H1 (cell line): ENCODE results near the gene IGF1. TPM values are rescaled to one million over a fixed set of nuclear protein-coding genes. Genes with fewer than 3 reads are reported as not detected.

Experiments used
- CTCF ChIA-PET: fragments of 300-600 bp; sonication (Branson Sonifier 250); formaldehyde crosslinking; loops from one replicate; lab custom pipeline; 2021; ENCODE audit not compliant: partially characterized antibody; lab: Charles Lee
- POLR2A ChIA-PET: fragments of 300-600 bp; sonication (Branson Sonifier 250); formaldehyde crosslinking; loops from one replicate; lab custom pipeline; 2021; ENCODE audit warnings: inconsistent platforms; ENCODE audit not compliant: partially characterized antibody; lab: Charles Lee
- DNase-seq, 2 experiments: peaks; one replicate each; pipeline versions ENCODE4 v3.0.0 to v3.0.0-alpha.2; 2010 to 2022; ENCODE audit warnings: low spot score in 2 of 2, low read depth in 1 of 2, mixed read lengths in 1 of 2
- FAIRE-seq: peaks from 2 replicates; lab custom pipeline; 2011; peaks lifted over from hg19 to GRCh38; lab: Jason Lieb, UNC
- H2AFZ ChIP-seq: 2 replicates; pipeline ENCODE4 v1.8.1; 2012; ENCODE audit warnings: low read length, inconsistent platforms
- H2AK5ac ChIP-seq: 2 replicates; pipeline ENCODE4 v1.6.1; 2013; ENCODE audit warnings: low read depth, low read length
- H2BK120ac ChIP-seq: replicated peaks from 2 replicates; pipeline ENCODE3; 2013; ENCODE audit warnings: low read depth, low read length, inconsistent platforms
- H2BK12ac ChIP-seq: 2 replicates; pipeline ENCODE4 v1.6.1; 2013; ENCODE audit warnings: low read depth, low read length
- H2BK15ac ChIP-seq: 2 replicates; pipeline ENCODE4 v1.6.1; 2013; ENCODE audit warnings: low read length
- H2BK20ac ChIP-seq: 2 replicates; pipeline ENCODE4 v1.6.1; 2013; ENCODE audit warnings: low read length
- H2BK5ac ChIP-seq: 2 replicates; pipeline ENCODE4 v1.6.1; 2013; ENCODE audit warnings: low read depth, low read length
- H3K14ac ChIP-seq: 2 replicates; pipeline ENCODE4 v1.6.1; 2013; ENCODE audit warnings: inconsistent platforms; ENCODE audit not compliant: insufficient read length
- H3K18ac ChIP-seq: 2 replicates; pipeline ENCODE4 v1.6.1; 2013; ENCODE audit warnings: low read length; ENCODE audit errors: extremely low read depth
- H3K23ac ChIP-seq: 2 replicates; pipeline ENCODE4 v1.6.1; 2013; ENCODE audit warnings: inconsistent platforms; ENCODE audit not compliant: insufficient read length
- H3K23me2 ChIP-seq: 2 replicates; pipeline ENCODE4 v1.6.1; 2013; ENCODE audit warnings: low read depth, low read length
- H3K27ac ChIP-seq: 2 replicates; pipeline ENCODE4 v1.6.1; 2011; ENCODE audit warnings: low read depth, low read length, inconsistent platforms
- H3K27me3 ChIP-seq, 4 experiments: replicated peaks in 1 of 4; 1 replicate in 1 of 4; 2 replicates in 3 of 4; pipeline versions ENCODE4 v1.6.1 to v1.8.1; 2011 to 2013; ENCODE audit warnings: low read length in 3 of 4, mild to moderate bottlenecking in 3 of 4, inconsistent platforms in 2 of 4, mixed read lengths in 2 of 4, moderate library complexity in 1 of 4; ENCODE audit not compliant: control insufficient read depth in 3 of 4, insufficient read depth in 3 of 4; ENCODE audit errors: extremely low read depth in 1 of 4
- H3K36me3 ChIP-seq, 4 experiments: 2 replicates each; pipeline versions ENCODE4 v1.6.1 to v1.8.1; 2011 to 2013; ENCODE audit warnings: mild to moderate bottlenecking in 4 of 4, low read length in 3 of 4, moderate library complexity in 2 of 4, control low read depth in 1 of 4, inconsistent platforms in 1 of 4; ENCODE audit not compliant: insufficient read depth in 4 of 4, control insufficient read depth in 2 of 4
- H3K4ac ChIP-seq: replicated peaks from 2 replicates; pipeline ENCODE3; 2013; ENCODE audit warnings: low read length, low read depth, mixed read lengths, inconsistent platforms; ENCODE audit not compliant: insufficient read length
- H3K4me1 ChIP-seq, 4 experiments: replicated peaks in 1 of 4; 1 replicate in 1 of 4; 2 replicates in 3 of 4; pipeline versions ENCODE4 v1.6.1 to v1.8.1; 2011 to 2013; ENCODE audit warnings: low read length in 3 of 4, inconsistent platforms in 2 of 4, mixed read lengths in 1 of 4; ENCODE audit not compliant: insufficient read depth in 4 of 4, control insufficient read depth in 3 of 4
- H3K4me2 ChIP-seq, 2 experiments: 2 replicates each; pipeline versions ENCODE4 v1.6.1 to v1.8.1; 2011 to 2013; ENCODE audit warnings: low read depth in 2 of 2, low read length in 2 of 2, control low read depth in 1 of 2, inconsistent platforms in 1 of 2, mild to moderate bottlenecking in 1 of 2; ENCODE audit not compliant: insufficient read depth in 1 of 2
- H3K4me3 ChIP-seq, 4 experiments: fragments of 200-600, 300-600 bp in 1 of 4; sonication (generic), shearing (Covaris generic), sonication (Bioruptor Twin) in 1 of 4; 2 replicates each; pipeline versions ENCODE4 v1.5.1 to v1.8.1; 2011 to 2016; ENCODE audit warnings: low read length in 4 of 4, low read depth in 3 of 4, control low read depth in 2 of 4, inconsistent platforms in 2 of 4, mild to moderate bottlenecking in 2 of 4, mixed read lengths in 1 of 4, moderate library complexity in 1 of 4; ENCODE audit not compliant: insufficient read depth in 2 of 4; ENCODE audit errors: extremely low read depth in 1 of 4
- H3K56ac ChIP-seq: replicated peaks from 2 replicates; pipeline ENCODE3; 2013; ENCODE audit warnings: low read depth, mild to moderate bottlenecking, mixed read lengths, low read length, inconsistent platforms; ENCODE audit not compliant: insufficient read length
- H3K79me1 ChIP-seq: 2 replicates; pipeline ENCODE4 v1.6.1; 2013; ENCODE audit warnings: low read depth, low read length, control low read depth
- H3K79me2 ChIP-seq, 2 experiments: 2 replicates each; pipeline versions ENCODE4 v1.6.1 to v1.8.1; 2012 to 2013; ENCODE audit warnings: low read length in 2 of 2, mild to moderate bottlenecking in 2 of 2, inconsistent platforms in 1 of 2; ENCODE audit not compliant: insufficient read depth in 2 of 2, control insufficient read depth in 1 of 2
- H3K9ac ChIP-seq, 4 experiments: replicated peaks in 1 of 4; 1 replicate in 1 of 4; 2 replicates in 3 of 4; pipeline versions ENCODE4 v1.6.1 to v1.8.1; 2011 to 2013; ENCODE audit warnings: low read depth in 3 of 4, low read length in 3 of 4, control low read depth in 2 of 4, mild to moderate bottlenecking in 2 of 4, moderate library complexity in 2 of 4, inconsistent platforms in 1 of 4; ENCODE audit errors: extremely low read depth in 1 of 4
- H3K9me3 ChIP-seq, 2 experiments: 2 replicates each; pipeline versions ENCODE4 v1.6.1 to v1.8.1; 2012 to 2013; ENCODE audit warnings: mild to moderate bottlenecking in 2 of 2, moderate library complexity in 2 of 2, control low read depth in 1 of 2, inconsistent platforms in 1 of 2, low read depth in 1 of 2, low read length in 1 of 2, mixed read lengths in 1 of 2; ENCODE audit not compliant: insufficient read depth in 2 of 2
- H4K20me1 ChIP-seq, 2 experiments: replicated peaks in 1 of 2; 2 replicates each; pipeline versions ENCODE3 to v1.8.1; 2011 to 2013; ENCODE audit warnings: inconsistent platforms in 2 of 2, low read length in 2 of 2, mild to moderate bottlenecking in 1 of 2; ENCODE audit not compliant: insufficient read depth in 2 of 2, control insufficient read depth in 1 of 2
- H4K5ac ChIP-seq: 2 replicates; pipeline ENCODE4 v1.6.1; 2013; ENCODE audit warnings: low read length, low read depth, mixed read lengths, inconsistent platforms; ENCODE audit not compliant: insufficient read length
- H4K8ac ChIP-seq: 2 replicates; pipeline ENCODE4 v1.8.0; 2013; ENCODE audit warnings: mild to moderate bottlenecking, moderate library complexity, low read length, inconsistent platforms; ENCODE audit not compliant: insufficient read depth; ENCODE audit errors: extremely low read depth
- H4K91ac ChIP-seq: replicated peaks from 2 replicates; pipeline ENCODE3; 2013; ENCODE audit warnings: low read length, mixed read lengths, inconsistent platforms; ENCODE audit not compliant: insufficient read length
- BACH1 ChIP-seq: IDR thresholded peaks from 2 replicates; pipeline ENCODE4 v1.6.1; 2012; ENCODE audit warnings: low read length, improper control_type of control experiment
- EP300 ChIP-seq, 2 experiments: IDR thresholded peaks; 1 replicate in 1 of 2; 2 replicates in 1 of 2; pipeline ENCODE4 v1.6.1; 2011 to 2012; ENCODE audit warnings: low read depth in 2 of 2, low read length in 2 of 2, mild to moderate bottlenecking in 2 of 2, borderline replicate concordance in 1 of 2, inconsistent platforms in 1 of 2, moderate library complexity in 1 of 2
- GABPA ChIP-seq: IDR thresholded peaks from 2 replicates; pipeline ENCODE4 v1.6.1; 2011; ENCODE audit warnings: mild to moderate bottlenecking, low read length, moderate library complexity, borderline replicate concordance; ENCODE audit not compliant: insufficient read depth
- HDAC2 ChIP-seq, 2 experiments: fragments of 300-600 bp in 1 of 2; sonication (generic) in 1 of 2; IDR thresholded peaks; 2 replicates each; pipeline ENCODE4 v1.6.1; 2011 to 2012; ENCODE audit warnings: low read depth in 2 of 2, low read length in 2 of 2, mild to moderate bottlenecking in 2 of 2, moderate library complexity in 2 of 2, borderline replicate concordance in 1 of 2, inconsistent platforms in 1 of 2
- POLR2AphosphoS5 ChIP-seq: IDR thresholded peaks from 2 replicates; pipeline ENCODE4 v1.6.1; 2011; ENCODE audit warnings: low read depth, low read length
- SIN3A ChIP-seq, 2 experiments: IDR thresholded peaks in 1 of 2; conservative IDR thresholded peaks in 1 of 2; 2 replicates each; pipeline ENCODE4 v1.6.1; 2011 to 2012; ENCODE audit warnings: low read length in 2 of 2, improper control_type of control experiment in 1 of 2, low read depth in 1 of 2, mild to moderate bottlenecking in 1 of 2
- SUZ12 ChIP-seq: fragments of 200-600 bp; sonication (generic); IDR thresholded peaks from 2 replicates; pipeline ENCODE4 v1.6.1; 2012; ENCODE audit warnings: mild to moderate bottlenecking, inconsistent platforms, low read length, moderate library complexity, mixed read lengths
- TBP ChIP-seq: IDR thresholded peaks from 2 replicates; pipeline ENCODE4 v1.6.1; 2011; ENCODE audit warnings: low read depth, low read length, improper control_type of control experiment
- WGBS, 2 experiments: shearing (Covaris generic) in 1 of 2; methylation state at CpG; one replicate each; pipeline versions ENCODE4 v1.1.6 to v1.1.7; 2013 to 2015; ENCODE audit warnings: low lambda C conversion rate in 2 of 2, mixed read lengths in 2 of 2, inconsistent platforms in 1 of 2, low coverage in 1 of 2, missing lambda C conversion rate in 1 of 2; ENCODE audit not compliant: insufficient replicate concordance in 2 of 2, insufficient coverage in 1 of 2, insufficient read length in 1 of 2; ENCODE audit errors: extremely low coverage in 1 of 2, missing lambda C conversion rate in 1 of 2; 5-methylcytosine and 5-hydroxymethylcytosine counted together
- polyA plus RNA-seq, 7 experiments: library from polyadenylated mRNA; depleted of rRNA in 3 of 7; stranded (reverse) in 5 of 7; unstranded in 2 of 7; fragments of >200 nt in 5 of 7; fragments of 200-250 nt in 2 of 7; gene quantifications; 1 replicate in 5 of 7; 2 replicates in 1 of 7; 4 replicates in 1 of 7; pipeline versions ENCODE4 v1.2.1 to v1.2.3, GENCODE V29; 2011 to 2013; ENCODE audit warnings: missing spikeins in 2 of 7, mixed read lengths in 2 of 7
- total RNA-seq: library from RNA; stranded (reverse); fragmentation: NEBNext Ultra II Directional; extraction: Animal tissue kit (Norgen Biotek cat#: 25700); gene quantifications from 2 replicates; pipeline ENCODE4 v1.2.1, GENCODE V29; 2021
- TF ChIP-seq, protein P1 (sequence below): IDR thresholded peaks from 2 replicates; pipeline ENCODE4 v1.6.1; 2012; ENCODE audit warnings: inconsistent platforms

IGF1 gene
- total and polyA plus RNA-seq, 2 of the 8 experiments (the other 6 are each of a cell fraction or from before 2014, with no cell fraction given): not detected

DNA sequence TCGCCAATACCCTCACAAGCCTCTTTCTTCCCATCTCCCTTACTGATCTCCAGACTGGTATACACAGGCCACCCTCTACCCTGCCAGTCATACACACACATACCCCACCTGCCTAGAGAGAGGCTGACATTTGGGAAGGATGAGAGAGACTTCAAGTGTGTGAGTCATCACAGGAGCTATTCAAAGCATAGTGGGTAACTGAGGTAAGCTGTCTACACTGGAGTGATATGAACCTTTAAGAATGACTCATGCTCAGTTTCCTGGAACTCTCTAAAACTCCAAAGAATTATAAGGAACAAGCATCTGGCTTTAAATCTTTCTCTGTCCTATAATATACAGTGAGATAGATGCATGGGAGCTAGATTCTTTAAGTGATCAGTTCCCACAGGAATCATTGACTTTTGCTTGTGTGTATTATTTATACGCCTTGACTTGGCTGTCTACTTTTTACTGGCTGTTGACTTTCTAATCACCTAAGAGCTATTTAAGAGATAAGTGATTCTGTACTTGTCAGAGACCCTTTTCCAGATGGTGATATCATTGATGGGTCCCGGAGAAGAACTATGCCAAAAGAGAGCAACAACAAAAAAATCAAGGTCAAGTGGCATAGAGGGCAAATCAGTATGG lies 5.8 kb downstream of the IGF1 start:
- H3K56ac ChIP-seq: no peak overlapping the region
- no peaks in the 10 kb centered on the region for H3K23me2 ChIP-seq
- no peak overlapping the region for H3K9ac ChIP-seq
- no peaks in the 10 kb centered on the region for H3K79me2 ChIP-seq
- H4K91ac ChIP-seq: no peak overlapping the region
- no peaks in the 10 kb centered on the region for H3K79me1 ChIP-seq
- 91% methylated on average over 3 of the region's 3 CpGs; no CpG with 5 or more reads in 1 of the 2 experiments for WGBS, 2 experiments
- H2BK15ac ChIP-seq: no peak overlapping the region
- ChIA-PET POLR2A (no interaction called here), CTCF (interaction anchor here (1.1 to 1.5 kb wide), 2 partner anchors 8 to 174 kb away, joined by 3 to 5 read pairs; no protein-coding TSS in a partner anchor)
- no peak for TF ChIP-seq SIN3A (conservative IDR thresholded peaks at IDR 0.05 in 1 of 2, IDR thresholded peaks at IDR 0.05 in 1 of 2; ENCODE audit: low read depth in 1 of 2, low read length in 2 of 2)
- no peak for TF ChIP-seq EP300 (IDR thresholded peaks at IDR 0.05; ENCODE audit: borderline replicate concordance in 1 of 2, low read depth in 2 of 2, low read length in 2 of 2)
- TF ChIP-seq BACH1: no peak
- no peak for TF ChIP-seq HDAC2 (IDR thresholded peaks at IDR 0.05; ENCODE audit: borderline replicate concordance in 1 of 2, low read depth in 2 of 2, low read length in 2 of 2)
- no peak for TF ChIP-seq SUZ12
- no peak for TF ChIP-seq POLR2AphosphoS5
- TF ChIP-seq GABPA: no peak
- no peak for TF ChIP-seq TBP
- TF ChIP-seq, protein P1, sequence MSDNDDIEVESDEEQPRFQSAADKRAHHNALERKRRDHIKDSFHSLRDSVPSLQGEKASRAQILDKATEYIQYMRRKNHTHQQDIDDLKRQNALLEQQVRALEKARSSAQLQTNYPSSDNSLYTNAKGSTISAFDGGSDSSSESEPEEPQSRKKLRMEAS: no peak
- no peak overlapping the region for H4K8ac ChIP-seq
- no peak overlapping the region for H3K27ac ChIP-seq
- no peak overlapping the region for H3K4me2 ChIP-seq
- peaks cover 6 to 12% (median 8%) of the 10 kb centered on the region in 4 experiments; a peak in 5 of 7 replicates for H3K4me1 ChIP-seq
- no peak overlapping the region for H4K5ac ChIP-seq
- no peak overlapping the region for H3K18ac ChIP-seq
- no peaks in the 10 kb centered on the region for H3K36me3 ChIP-seq
- no peak overlapping the region for H2BK120ac ChIP-seq
- no peak overlapping the region for H2AFZ ChIP-seq
- no peak overlapping the region for H3K4ac ChIP-seq
- no peaks in the 10 kb centered on the region for H4K20me1 ChIP-seq
- no peak overlapping the region for H2AK5ac ChIP-seq
- no peak overlapping the region for H2BK12ac ChIP-seq
- no peak overlapping the region for H3K4me3 ChIP-seq
- H3K9me3 ChIP-seq: no peaks in the 10 kb centered on the region
- no peaks in the 10 kb centered on the region for H3K27me3 ChIP-seq
- no peak overlapping the region for H3K23ac ChIP-seq
- no peak overlapping the region for H2BK5ac ChIP-seq
- DNase-seq (no peak), FAIRE-seq (no peak)
- H2BK20ac ChIP-seq: no peak overlapping the region
- H3K14ac ChIP-seq: no peak overlapping the region
